GM18909 (cell line): ENCODE measurements around the gene NRARP.
A peak's percentile ranks its signal among the peaks of the same experiment; 100 is the strongest.

Experiments
- ATAC-seq: cut with Tn5 transposase; IDR thresholded peaks from one replicate; pipeline ENCODE4 v1.9.1; 2021; ENCODE audit warnings: mild to moderate bottlenecking; ENCODE audit not compliant: unreplicated experiment, poor library complexity

NRARP gene

GRCh38 chr9:137301081-137301947, 757 bp downstream of the NRARP start:
- peak; percentile 26 for ATAC-seq

- no peak for ATAC-seq
Measured at GRCh38 chr9:137300567-137301080, 1.4 kb downstream of the NRARP start.

- ATAC-seq, result no peak
Measured at GRCh38 chr9:137299938-137300337, 2.1 kb downstream of the NRARP start.

- ATAC-seq, result no peak
Measured at GRCh38 chr9:137299203-137299565, 2.9 kb downstream of the NRARP start.

GRCh38 chr9:137298401-137299202, 3.5 kb downstream of the NRARP start:
- ATAC-seq, result no peak

- no peak for ATAC-seq
Measured at GRCh38 chr9:137297966-137298365, 4.1 kb downstream of the NRARP start.

GRCh38 chr9:137296670-137297664, 5.1 kb downstream of the NRARP start:
- ATAC-seq, result no peak

GRCh38 chr9:137295849-137296669, 6.0 kb downstream of the NRARP start:
- no peak for ATAC-seq

- ATAC-seq, result no peak
Measured at GRCh38 chr9:137295238-137295811, 6.7 kb downstream of the NRARP start.

GRCh38 chr9:137294681-137295237, 7.3 kb downstream of the NRARP start:
- ATAC-seq, result no peak

GRCh38 chr9:137294091-137294680, 7.9 kb downstream of the NRARP start:
- no peak for ATAC-seq

GRCh38 chr9:137293482-137294090, 8.5 kb downstream of the NRARP start:
- ATAC-seq, result no peak

GRCh38 chr9:137293094-137293481, 9.0 kb downstream of the NRARP start:
- ATAC-seq, result no peak

- ATAC-seq, result no peak
Measured at GRCh38 chr9:137286975-137287383, 15.1 kb downstream of the NRARP start.

GRCh38 chr9:137281345-137282116, 20.5 kb downstream of the NRARP start:
- no peak for ATAC-seq

- no peak for ATAC-seq
Measured at GRCh38 chr9:137280474-137281344, 21.4 kb downstream of the NRARP start.
